Measurements from ENCODE around the gene TMEM116. TPM values are rescaled to one million over a fixed set of nuclear protein-coding genes. Genes with fewer than 3 reads are reported as not detected.
"Not testable (repeated sequence)": the region's sequence is repeated elsewhere in the genome, so short reads cannot be mapped to it uniquely, and the experiment has no call there.

TMEM116 gene
- total RNA-seq, 3 donors from 2014 or later, result 19.0 to 46.4 (median 29.8) TPM

DNA sequence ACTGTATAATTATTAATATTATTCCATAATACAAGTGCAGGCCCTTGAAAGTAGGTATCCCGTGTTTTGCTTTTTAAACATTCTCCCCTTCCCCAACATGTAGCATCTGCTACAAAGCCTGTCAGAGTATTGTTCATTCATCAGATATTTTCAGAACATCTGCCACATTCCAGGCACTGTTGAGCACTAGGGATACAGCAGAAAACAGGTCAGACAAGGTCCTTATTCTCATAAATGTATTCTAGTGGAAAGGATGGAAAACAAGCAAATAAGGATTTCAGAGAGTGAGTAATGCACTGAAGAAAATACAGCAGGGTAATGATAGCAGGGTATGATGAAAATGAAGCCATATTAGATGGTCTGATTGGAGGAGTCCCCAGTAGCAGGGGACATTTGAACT lies 4.1 kb upstream of the TMEM116 start:
- Histone ChIP-seq H3K27me3 (no peaks in the 10 kb centered on the region), H3K4me3 (no peak overlapping the region), H3K4me1 (peaks cover 0 to 6% of the 10 kb centered on the region in 2 donors), H3K36me3 (no peaks in the 10 kb centered on the region), H3K9me3 (no peaks in the 10 kb centered on the region), H3K27ac (no peak overlapping the region)
- no peak for DNase-seq (ENCODE audit: low spot score in 2 of 2)
- intact Hi-C loops (cut with DNase I; ENCODE audit: low total_unique reads), result no loop called here
- TF ChIP-seq CTCF (IDR thresholded peaks at IDR 0.05), result no peak
- no peak for TF ChIP-seq POLR2A (IDR thresholded peaks at IDR 0.05)
- no peak for TF ChIP-seq POLR2AphosphoS5 (IDR thresholded peaks at IDR 0.05)

GRCh38 chr12:112015938-112016337 lies 3.0 kb upstream of the TMEM116 start:
- Histone ChIP-seq H3K4me1 (peaks cover 6 to 11% of the 10 kb centered on the region in 2 donors), H3K9me3 (no peaks in the 10 kb centered on the region), H3K4me3 (no peak overlapping the region), H3K27me3 (no peaks in the 10 kb centered on the region), H3K27ac (no peak overlapping the region), H3K36me3 (no peaks in the 10 kb centered on the region)
- no peak for TF ChIP-seq POLR2AphosphoS5 (IDR thresholded peaks at IDR 0.05)
- no peak for TF ChIP-seq POLR2A (IDR thresholded peaks at IDR 0.05)
- no peak for DNase-seq (ENCODE audit: low spot score in 2 of 2)
- intact Hi-C loops (cut with DNase I; ENCODE audit: low total_unique reads), result no loop called here

DNA sequence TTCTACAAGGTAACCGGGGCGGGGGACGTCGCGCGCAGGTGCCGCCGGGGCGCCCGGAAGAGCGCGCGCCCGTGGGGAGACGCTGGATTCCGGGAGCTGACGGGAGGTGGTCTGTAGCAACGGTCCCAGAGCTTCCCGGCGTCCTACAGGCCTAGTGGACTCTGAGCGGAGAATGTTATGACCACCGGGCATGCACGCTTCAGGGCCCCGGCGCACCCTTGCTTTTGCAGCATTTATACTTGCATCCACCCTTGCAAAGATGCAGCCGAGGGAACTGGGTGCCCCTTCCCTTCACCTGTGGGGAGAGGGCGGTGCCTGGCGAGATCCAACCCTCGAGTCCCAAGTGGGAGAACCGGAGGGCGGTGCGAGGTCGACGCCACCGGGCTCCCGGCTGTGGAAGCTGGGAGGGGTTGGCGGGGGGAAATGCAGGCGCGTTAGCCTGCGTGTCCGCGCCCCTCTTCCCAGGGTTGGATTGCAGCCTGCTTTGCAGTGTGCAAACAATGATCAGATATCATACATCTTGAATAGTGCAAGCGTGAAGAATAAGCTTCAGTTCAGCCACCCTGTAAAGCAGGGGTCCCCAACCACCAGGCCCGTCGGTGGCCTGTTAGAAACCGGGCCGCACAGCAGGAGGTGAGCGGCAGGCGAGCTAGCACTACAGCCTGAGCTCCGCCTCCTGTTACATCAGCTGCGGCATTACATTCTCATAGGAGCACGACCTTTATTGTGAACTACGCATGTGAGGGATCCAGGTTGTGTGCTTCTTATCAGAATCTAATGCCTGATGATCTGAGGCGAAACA lies 837 bp upstream of the TMEM116 start:
- intact Hi-C loops (cut with DNase I; ENCODE audit: low total_unique reads), result no loop called here
- Histone ChIP-seq H3K4me1 (peaks cover 6 to 11% of the 10 kb centered on the region in 2 donors), H3K27me3 (no peaks in the 10 kb centered on the region), H3K36me3 (no peaks in the 10 kb centered on the region), H3K4me3 (peak overlapping the region; percentile 94 to 99 (median 97)), H3K27ac (peak overlapping the region; percentile 97 to 99), H3K9me3 (no peaks in the 10 kb centered on the region)
- DNase-seq (ENCODE audit: low spot score in 2 of 2), result peak; percentile 45 to 59
- no peak for TF ChIP-seq POLR2A (IDR thresholded peaks at IDR 0.05)
- TF ChIP-seq CTCF (IDR thresholded peaks at IDR 0.05), result peak in 1 of 3 donors; percentile 9
- no peak for TF ChIP-seq POLR2AphosphoS5 (IDR thresholded peaks at IDR 0.05)

DNA sequence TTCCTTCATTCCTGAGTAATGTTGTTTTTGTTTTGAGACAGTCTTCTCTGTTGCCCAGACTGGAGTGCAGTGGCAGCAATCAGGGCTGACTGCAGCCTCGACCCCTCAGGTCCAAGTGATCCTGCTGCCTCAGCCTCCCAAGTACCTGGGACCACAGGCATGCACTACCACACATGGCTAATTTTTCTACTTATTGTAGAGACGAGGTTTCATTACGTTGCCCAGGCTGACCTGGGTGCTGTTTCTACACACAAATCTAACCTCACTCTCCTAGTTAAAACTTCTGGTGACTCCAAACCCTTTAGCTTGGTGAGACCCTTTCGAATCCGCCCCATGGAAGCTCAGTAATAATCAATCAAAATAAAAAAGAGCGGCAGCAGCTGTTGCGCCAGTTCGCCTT lies 1.3 kb downstream of the TMEM116 start:
- peak overlapping the region; percentile 94 to 99 (median 97) for H3K4me3 ChIP-seq
- TF ChIP-seq POLR2A (IDR thresholded peaks at IDR 0.05) (no peak), POLR2AphosphoS5 (IDR thresholded peaks at IDR 0.05) (no peak), CTCF (IDR thresholded peaks at IDR 0.05) (no peak)
- no peaks in the 10 kb centered on the region for H3K27me3 ChIP-seq
- no peak for DNase-seq (ENCODE audit: low spot score in 2 of 2)
- H3K9me3 ChIP-seq, result no peaks in the 10 kb centered on the region
- intact Hi-C loops (cut with DNase I; ENCODE audit: low total_unique reads), result no loop called here
- H3K36me3 ChIP-seq, result no peaks in the 10 kb centered on the region
- peaks cover 6 to 19% of the 10 kb centered on the region in 2 donors for H3K4me1 ChIP-seq
- H3K27ac ChIP-seq, result peak overlapping the region; percentile 97 to 99

DNA sequence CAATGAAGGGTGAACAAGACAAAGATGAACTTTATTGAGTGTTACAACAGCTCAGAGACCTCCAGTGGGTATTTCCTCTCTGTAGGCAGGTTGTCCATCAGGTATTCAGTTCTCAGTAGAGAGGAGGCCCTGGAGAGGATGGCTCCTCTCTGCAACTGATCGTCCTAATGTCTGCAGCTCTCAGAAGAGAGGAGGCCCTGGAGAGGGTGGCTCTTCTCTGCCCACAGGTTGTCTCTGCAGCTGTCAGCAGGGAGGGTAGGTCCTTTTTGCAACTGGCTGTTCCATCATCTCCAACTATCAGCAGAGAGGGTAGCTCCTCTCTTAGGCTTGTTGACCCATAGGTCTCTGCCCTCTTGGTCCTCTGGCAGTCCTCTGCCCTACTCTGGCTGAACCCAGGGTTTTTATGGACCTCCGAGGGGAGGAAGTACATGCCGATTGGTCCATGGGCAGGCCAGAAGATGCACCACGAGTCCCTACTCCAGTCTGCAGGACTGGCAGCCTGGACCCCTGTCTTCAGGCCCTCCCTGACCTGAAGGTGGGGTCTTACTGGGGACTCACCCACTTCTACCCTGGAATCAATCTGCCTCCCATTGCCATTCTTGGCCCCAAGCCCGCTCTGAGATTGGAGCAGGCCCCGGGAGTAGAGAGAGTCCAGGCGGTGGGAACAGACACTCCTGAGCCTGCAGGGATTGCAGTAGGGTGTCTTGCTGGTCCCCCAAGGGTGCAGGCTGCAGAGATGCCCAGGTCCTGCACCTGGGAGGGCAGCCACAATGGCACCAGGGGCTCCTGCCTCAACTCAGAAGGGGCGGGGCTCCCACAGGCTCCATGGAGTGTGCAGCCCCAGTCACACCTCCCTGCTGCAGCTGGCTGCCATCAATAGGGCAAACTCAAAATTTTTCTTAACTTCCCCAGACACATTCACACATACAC lies 2.3 kb downstream of the TMEM116 start:
- peak overlapping the region; percentile 97 to 99 for H3K27ac ChIP-seq
- peaks cover 6 to 25% of the 10 kb centered on the region in 2 donors for H3K4me1 ChIP-seq
- no peaks in the 10 kb centered on the region for H3K27me3 ChIP-seq
- TF ChIP-seq CTCF (IDR thresholded peaks at IDR 0.05) (no peak), POLR2A (IDR thresholded peaks at IDR 0.05) (no peak)
- no peak for DNase-seq (ENCODE audit: low spot score in 2 of 2)
- H3K9me3 ChIP-seq, result no peaks in the 10 kb centered on the region
- no peak overlapping the region for H3K4me3 ChIP-seq
- no peaks in the 10 kb centered on the region for H3K36me3 ChIP-seq
- intact Hi-C loops (cut with DNase I; ENCODE audit: low total_unique reads), result no loop called here

DNA sequence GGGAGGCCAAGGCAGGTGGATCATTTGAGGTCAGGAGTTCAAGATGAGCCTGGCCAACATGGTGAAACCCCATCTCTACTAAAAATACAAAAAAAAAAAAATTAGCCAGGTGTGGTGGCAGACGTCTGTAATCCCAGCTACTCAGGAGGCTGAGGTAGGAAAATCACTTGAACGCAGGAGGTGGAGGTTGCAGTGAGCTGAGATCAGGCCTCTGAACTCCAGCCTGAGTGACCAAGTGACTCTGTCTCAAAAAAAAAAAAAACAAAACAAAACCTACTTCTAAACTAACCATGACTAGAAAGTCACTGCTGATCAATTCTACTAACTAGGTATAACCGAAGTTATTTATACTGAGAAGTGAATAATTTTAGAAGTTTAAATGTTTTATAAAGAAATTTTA lies 3.4 kb downstream of the TMEM116 start:
- intact Hi-C loops (cut with DNase I; ENCODE audit: low total_unique reads); H3K27me3 ChIP-seq; H3K36me3 ChIP-seq; H3K9me3 ChIP-seq; DNase-seq (ENCODE audit: low spot score in 2 of 2); H3K4me3 ChIP-seq; H3K27ac ChIP-seq: not testable (repeated sequence)
- H3K4me1 ChIP-seq, result peaks cover 4 to 25% of the 10 kb centered on the region in 2 donors

Data from breast epithelium (tissue), 4 donors.